VCaP (cell line): ENCODE measurements around the gene LMTK3.

Experiments used
- H3K27ac ChIP-seq: fragments of 450-650 bp; 2 replicates; pipeline ENCODE4 v1.5.1; 2017
- TF ChIP-seq, protein P1 (sequence below): fragments of 450-650 bp; conservative IDR thresholded peaks from 2 replicates; pipeline ENCODE4 v1.5.1; 2017; ENCODE audit warnings: mild to moderate bottlenecking, moderate library complexity

Gene LMTK3

DNA sequence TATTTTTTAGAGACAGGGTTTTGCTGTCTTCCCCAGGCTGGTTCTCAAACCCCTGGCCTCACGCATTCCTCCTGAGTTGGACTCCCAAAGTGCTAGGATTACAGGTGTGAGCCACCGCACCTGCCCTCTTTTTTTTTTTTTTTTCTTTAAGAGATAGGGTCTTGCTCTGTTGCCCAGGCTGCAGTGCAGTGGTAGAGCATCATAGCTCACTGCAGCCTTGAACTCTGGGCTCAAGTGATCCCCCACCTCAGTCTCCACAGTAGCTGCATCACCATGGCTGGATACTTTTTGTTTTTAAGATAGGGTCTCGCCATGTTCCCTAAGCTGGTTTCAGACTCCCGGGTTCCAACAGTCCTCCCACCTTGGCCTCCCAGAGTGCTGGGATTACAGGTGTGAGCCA lies 54.8 kb downstream of the LMTK3 start:
- TF ChIP-seq, protein P1, sequence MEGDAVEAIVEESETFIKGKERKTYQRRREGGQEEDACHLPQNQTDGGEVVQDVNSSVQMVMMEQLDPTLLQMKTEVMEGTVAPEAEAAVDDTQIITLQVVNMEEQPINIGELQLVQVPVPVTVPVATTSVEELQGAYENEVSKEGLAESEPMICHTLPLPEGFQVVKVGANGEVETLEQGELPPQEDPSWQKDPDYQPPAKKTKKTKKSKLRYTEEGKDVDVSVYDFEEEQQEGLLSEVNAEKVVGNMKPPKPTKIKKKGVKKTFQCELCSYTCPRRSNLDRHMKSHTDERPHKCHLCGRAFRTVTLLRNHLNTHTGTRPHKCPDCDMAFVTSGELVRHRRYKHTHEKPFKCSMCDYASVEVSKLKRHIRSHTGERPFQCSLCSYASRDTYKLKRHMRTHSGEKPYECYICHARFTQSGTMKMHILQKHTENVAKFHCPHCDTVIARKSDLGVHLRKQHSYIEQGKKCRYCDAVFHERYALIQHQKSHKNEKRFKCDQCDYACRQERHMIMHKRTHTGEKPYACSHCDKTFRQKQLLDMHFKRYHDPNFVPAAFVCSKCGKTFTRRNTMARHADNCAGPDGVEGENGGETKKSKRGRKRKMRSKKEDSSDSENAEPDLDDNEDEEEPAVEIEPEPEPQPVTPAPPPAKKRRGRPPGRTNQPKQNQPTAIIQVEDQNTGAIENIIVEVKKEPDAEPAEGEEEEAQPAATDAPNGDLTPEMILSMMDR, result no peak
- H3K27ac ChIP-seq, result no peak overlapping the region

DNA sequence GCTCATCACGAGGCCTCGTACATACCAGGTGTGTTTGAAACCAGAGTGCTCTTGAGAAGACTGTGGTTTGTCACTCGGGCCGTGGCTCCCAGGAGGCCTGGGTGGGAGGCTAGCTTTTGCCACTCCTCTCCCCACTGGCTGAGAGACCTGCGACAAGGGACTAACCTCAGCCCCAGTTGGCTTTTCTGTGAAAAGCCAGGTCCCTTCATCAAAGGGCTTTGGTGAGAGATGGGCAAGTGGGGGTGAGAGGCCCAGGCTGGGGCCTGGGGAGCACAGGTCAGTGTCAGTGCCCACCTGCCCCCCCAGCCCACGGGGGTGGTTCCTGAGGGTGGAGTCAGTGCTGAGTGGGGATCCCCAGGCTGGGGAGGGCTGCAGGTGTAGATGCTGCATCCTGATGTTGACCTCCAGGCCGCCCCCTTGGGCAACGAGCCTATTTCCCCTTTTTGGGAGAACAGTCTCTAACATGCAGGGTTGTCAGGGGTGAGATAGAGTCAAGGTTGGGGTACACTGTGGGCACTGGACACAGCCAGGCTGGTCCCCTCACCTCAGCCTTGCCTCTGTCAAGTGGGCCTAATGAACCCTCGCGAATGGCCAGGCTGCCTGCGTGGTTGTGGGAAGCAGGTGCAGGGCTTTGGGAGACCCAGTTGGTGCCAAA lies 55.6 kb downstream of the LMTK3 start:
- no peak overlapping the region for H3K27ac ChIP-seq
- TF ChIP-seq, protein P1, result no peak

DNA sequence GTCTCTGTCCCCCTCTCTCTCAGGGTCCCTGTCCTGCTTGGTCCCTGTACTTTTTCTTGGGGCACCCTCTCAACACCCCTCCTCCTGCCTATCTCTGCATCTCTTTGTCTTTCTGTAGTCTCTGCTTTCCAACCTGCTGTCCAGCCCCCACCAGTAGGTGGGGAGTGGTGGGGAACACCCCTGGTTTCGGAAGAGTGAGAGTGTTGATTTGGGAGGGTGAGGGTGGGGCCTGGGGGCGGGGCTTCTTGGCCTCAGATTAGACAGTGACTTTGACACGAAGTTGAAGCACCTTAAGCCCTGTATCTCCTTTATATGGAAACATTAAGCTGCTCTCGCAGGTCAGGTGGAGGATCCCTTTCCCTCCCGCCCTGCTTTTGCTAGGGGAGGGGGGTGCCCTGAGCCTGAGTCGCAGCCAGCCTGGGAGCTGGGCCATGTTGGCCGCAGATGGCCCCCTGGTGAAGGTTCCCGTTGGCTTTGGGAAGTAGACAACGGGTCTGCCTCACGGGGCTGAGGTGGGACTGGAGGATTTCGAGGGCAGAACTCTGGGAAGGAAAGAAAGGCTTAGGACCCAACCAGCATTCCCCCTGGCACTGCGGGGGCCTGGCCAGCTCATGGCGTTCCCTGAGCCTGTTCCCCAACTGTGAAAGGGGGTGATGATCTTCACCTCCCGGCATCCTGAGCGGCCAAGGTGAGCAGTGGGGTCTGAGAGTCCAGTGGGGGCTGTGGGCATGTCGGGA lies 56.3 kb downstream of the LMTK3 start, which contains the start of gene KCNJ14:
KCNJ14 (plus strand) TSS at position 404 of the 737 bp plus-strand sequence. CDS start 6,151 bp downstream, outside the sequence.
- TF ChIP-seq, protein P1, result no peak
- no peak within 1 kb of the TSS for H3K27ac ChIP-seq

DNA sequence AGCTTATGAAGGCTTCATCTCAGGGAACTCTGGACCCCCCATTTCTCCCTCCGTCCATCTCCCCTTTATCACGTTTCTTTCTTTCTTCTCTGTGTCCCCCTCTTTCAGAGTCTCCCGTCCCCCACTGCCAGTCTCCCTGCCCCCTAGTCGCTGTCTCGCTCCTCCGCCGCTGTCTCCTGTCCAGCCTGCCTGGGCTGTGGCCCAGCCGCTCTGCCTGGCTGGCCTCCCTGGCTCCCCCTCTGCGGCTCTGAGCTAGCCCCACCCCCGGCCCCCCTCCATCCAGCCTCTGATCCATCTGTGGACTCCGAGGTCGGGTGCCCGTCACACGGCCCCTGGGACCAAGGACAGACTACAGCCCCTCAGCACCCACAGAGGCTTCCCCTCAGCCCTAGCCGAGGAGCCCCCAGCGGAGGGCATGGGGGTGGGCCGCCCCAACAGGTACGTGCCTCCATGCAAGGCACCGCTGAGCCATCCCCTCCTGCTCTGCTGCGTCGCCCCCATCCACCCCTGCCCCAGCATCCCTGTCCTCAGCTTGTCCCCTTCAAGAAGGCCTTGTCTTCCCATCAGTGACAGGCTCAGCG lies 57.4 kb downstream of the LMTK3 start:
- TF ChIP-seq, protein P1, result no peak

DNA sequence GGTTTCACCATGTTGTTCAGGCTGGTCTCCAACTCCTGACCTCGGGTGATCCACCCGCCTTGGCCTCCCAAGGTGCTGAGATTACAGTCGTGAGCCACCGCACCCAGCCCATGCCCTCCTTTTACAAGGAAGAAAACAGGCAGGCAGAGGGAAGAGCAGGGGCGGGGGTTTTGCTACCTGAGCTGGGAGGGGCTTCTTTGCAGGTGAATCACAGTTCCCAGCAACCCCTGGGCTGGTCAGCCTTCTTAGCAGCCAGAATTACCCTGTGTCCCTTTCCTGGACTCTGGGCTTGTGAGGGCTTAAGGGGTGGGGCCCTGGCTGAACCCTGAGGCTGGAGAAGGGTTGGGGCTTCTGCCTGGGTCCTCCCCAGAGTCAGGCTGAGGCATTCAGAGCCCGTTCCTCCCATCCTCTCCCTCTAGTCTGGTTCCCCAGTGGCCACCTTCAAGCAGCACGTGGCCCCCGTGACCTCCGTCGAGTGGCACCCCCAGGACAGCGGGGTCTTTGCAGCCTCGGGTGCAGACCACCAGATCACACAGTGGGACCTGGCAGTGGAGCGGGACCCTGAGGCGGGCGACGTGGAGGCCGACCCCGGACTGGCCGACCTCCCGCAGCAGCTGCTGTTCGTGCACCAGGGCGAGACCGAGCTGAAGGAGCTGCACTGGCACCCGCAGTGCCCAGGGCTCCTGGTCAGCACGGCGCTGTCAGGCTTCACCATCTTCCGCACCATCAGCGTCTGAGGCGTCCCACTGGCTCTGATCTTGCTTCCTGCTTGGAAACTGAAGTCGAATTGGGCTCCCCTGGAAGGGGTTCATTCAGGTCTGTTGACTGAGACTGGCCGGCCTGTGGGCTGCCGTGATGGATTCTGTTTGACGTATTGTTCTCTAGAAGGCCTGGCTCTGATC lies 59.1 kb downstream of the LMTK3 start:
- TF ChIP-seq, protein P1, result no peak
- H3K27ac ChIP-seq, result no peak overlapping the region

More for the DNA sequence above, 57.4 kb downstream of the LMTK3 start:
- no peak overlapping the region for H3K27ac ChIP-seq

DNA sequence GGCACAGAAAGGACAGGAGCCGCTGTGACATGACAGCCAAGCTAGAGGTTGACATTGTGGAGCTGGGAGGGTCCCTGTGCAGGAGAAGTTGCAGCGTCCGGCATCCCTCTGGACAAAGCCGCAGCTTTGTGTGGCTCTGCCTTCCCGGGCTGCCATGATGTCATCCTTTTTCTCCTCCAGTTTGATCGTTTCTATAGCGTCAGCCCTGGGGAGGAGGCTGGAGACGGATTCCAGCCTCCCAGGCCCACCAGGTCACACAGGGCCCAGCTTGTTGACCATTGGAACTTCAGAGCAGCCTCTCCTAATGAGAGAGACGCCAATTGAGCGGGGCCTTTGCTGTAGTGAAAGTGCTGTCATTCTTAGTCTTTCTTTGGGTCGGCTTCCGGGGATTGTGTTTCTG lies 60.0 kb downstream of the LMTK3 start:
- no peak overlapping the region for H3K27ac ChIP-seq
- TF ChIP-seq, protein P1, result no peak

DNA sequence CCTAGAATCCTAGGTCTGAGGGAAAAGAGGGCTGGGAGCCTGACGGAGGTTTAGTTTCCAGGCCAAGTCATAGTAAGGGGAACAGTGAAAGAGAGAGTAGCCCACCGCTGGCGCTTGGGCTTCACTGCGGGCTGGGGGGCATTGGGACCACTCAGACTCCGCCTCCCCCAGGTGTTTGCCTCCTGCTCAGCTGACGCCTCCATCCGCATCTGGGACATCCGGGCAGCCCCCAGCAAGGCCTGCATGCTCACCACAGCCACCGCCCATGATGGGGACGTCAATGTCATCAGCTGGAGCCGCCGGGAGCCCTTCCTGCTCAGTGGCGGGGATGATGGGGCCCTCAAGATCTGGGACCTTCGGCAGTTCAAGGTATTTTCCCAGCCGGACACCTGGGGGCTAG lies 60.8 kb downstream of the LMTK3 start:
- H3K27ac ChIP-seq, result no peak overlapping the region
- TF ChIP-seq, protein P1, result no peak
